CD4-positive, alpha-beta T cell treated with Interleukin-17A for 4 hours (primary cell): Measurements from ENCODE around the gene UBASH3A.
"Not testable (repeated sequence)": the region's sequence is repeated elsewhere in the genome, so short reads cannot be mapped to it uniquely, and the experiment has no call there.

Experiments
- DNase-seq: peaks from one replicate; pipeline ENCODE4 v3.0.0-alpha.2; 2020; ENCODE audit warnings: mixed read lengths

UBASH3A gene

GRCh38 chr21:42469272-42469671 is 65.6 kb downstream of the UBASH3A start:
- DNase-seq: no peak

GRCh38 chr21:42469726-42470125 is 66.0 kb downstream of the UBASH3A start:
- not testable (repeated sequence) for DNase-seq

GRCh38 chr21:42471206-42471605 is 67.5 kb downstream of the UBASH3A start:
- no peak for DNase-seq

GRCh38 chr21:42471716-42472330 is 68.1 kb downstream of the UBASH3A start:
- DNase-seq: no peak

GRCh38 chr21:42472521-42472920 is 68.8 kb downstream of the UBASH3A start:
- DNase-seq: no peak

GRCh38 chr21:42473498-42474042 is 69.9 kb downstream of the UBASH3A start:
- no peak for DNase-seq

- no peak for DNase-seq
Measured at GRCh38 chr21:42474043-42474831, 70.5 kb downstream of the UBASH3A start.

- no peak for DNase-seq
Measured at GRCh38 chr21:42475036-42475435, 71.3 kb downstream of the UBASH3A start.

- no peak for DNase-seq
Measured at GRCh38 chr21:42475526-42476387, 72.1 kb downstream of the UBASH3A start.

- DNase-seq: no peak
Measured at GRCh38 chr21:42476388-42477331, 73.0 kb downstream of the UBASH3A start.

- DNase-seq: no peak
Measured at GRCh38 chr21:42478504-42478903, 74.8 kb downstream of the UBASH3A start.

- DNase-seq: no peak
Measured at GRCh38 chr21:42479582-42479981, 75.9 kb downstream of the UBASH3A start.

- no peak for DNase-seq
Measured at GRCh38 chr21:42480736-42481135, 77.0 kb downstream of the UBASH3A start.

GRCh38 chr21:42481169-42481568 is 77.5 kb downstream of the UBASH3A start:
- DNase-seq: no peak

- no peak for DNase-seq
Measured at GRCh38 chr21:42484966-42485365, 81.3 kb downstream of the UBASH3A start.

- no peak for DNase-seq
Measured at GRCh38 chr21:42486072-42486471, 82.4 kb downstream of the UBASH3A start.

GRCh38 chr21:42486531-42486930 is 82.8 kb downstream of the UBASH3A start:
- no peak for DNase-seq

- DNase-seq: no peak
Measured at GRCh38 chr21:42489006-42489563, 85.4 kb downstream of the UBASH3A start.

- DNase-seq: no peak
Measured at GRCh38 chr21:42489991-42490390, 86.3 kb downstream of the UBASH3A start.

GRCh38 chr21:42490720-42491119 is 87.0 kb downstream of the UBASH3A start:
- no peak for DNase-seq

GRCh38 chr21:42491328-42491727 is 87.6 kb downstream of the UBASH3A start:
- no peak for DNase-seq

- no peak for DNase-seq
Measured at GRCh38 chr21:42492201-42492600, 88.5 kb downstream of the UBASH3A start.
